ENCODE results near the gene SYNE1. TPM values are rescaled to one million over a fixed set of nuclear protein-coding genes. Genes with fewer than 3 reads are reported as not detected.

Gene SYNE1
- total and polyA plus RNA-seq, 2 of the 8 experiments (the other 6 are each of a cell fraction or from before 2014, with no cell fraction given): 2.8 to 5.5 TPM

DNA sequence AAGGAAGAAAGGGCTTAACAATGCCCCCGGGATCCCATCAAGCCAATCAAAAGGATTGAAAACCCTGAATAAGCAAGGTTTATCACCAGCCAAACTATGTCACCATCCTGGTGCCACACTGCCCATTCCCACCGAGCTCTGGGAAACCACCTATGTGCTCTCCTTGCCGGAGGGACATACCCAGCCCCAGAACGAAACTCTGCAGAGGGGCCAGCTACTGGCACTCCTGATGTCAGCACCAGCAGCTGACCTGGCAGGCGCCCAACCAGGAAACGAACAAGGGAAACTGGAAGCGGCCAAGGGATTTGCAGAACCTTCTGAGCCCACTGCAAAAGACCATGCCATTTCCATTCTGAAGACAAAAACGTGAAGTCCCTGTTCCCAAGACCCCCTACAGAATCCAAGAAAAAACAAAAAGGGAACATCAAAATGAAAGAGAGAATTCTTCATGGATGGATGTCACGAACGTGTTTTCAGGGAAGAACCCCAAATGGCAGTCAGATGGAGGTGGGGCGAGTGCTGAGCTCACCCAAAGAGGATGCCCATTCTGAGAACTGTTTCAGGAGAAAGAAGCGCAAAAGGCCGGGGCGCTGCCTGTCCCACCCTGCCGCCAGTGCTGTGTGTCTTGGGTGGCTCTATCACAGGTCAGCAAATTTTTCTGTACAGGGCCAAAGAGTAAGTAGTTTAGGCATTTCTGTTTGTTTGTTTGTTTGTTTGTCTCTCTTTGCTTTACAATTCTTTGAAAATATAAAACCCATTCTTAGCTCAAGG lies 524.5 kb downstream of the SYNE1 start (continued):
- TF ChIP-seq, protein P1, sequence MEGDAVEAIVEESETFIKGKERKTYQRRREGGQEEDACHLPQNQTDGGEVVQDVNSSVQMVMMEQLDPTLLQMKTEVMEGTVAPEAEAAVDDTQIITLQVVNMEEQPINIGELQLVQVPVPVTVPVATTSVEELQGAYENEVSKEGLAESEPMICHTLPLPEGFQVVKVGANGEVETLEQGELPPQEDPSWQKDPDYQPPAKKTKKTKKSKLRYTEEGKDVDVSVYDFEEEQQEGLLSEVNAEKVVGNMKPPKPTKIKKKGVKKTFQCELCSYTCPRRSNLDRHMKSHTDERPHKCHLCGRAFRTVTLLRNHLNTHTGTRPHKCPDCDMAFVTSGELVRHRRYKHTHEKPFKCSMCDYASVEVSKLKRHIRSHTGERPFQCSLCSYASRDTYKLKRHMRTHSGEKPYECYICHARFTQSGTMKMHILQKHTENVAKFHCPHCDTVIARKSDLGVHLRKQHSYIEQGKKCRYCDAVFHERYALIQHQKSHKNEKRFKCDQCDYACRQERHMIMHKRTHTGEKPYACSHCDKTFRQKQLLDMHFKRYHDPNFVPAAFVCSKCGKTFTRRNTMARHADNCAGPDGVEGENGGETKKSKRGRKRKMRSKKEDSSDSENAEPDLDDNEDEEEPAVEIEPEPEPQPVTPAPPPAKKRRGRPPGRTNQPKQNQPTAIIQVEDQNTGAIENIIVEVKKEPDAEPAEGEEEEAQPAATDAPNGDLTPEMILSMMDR (IDR thresholded peaks at IDR 0.05; ENCODE audit: control extremely low read depth in 1 of 3, insufficient read depth in 1 of 3, low read depth in 1 of 3, low read length in 3 of 3): no peak
- TF ChIP-seq SUZ12 (IDR thresholded peaks at IDR 0.05; ENCODE audit: low read length) (no peak), YY1 (IDR thresholded peaks at IDR 0.05; ENCODE audit: low read depth, low read length) (no peak), SP4 (IDR thresholded peaks at IDR 0.05; ENCODE audit: low read length) (no peak), POU5F1 (IDR thresholded peaks at IDR 0.05; ENCODE audit: low read depth, low read length) (no peak)

Measured in H1 (cell line).